Activated CD4-positive, alpha-beta memory T cell treated with anti-CD3 and anti-CD28 coated beads, Interleukin-2, amount 10 ng/mL, durations not matched to agents 7 days and 5 days (primary cell): Measurements from ENCODE around the gene NOP53. TPM values are rescaled to one million over a fixed set of nuclear protein-coding genes. Genes with fewer than 3 reads are reported as not detected.
"Not testable (repeated sequence)": the region's sequence is repeated elsewhere in the genome, so short reads cannot be mapped to it uniquely, and the experiment has no call there.

Experiments
- CTCF ChIA-PET: fragments of 350-600 bp; sonication (Branson Sonifier 250); formaldehyde crosslinking; loops from one replicate; lab custom pipeline; 2021; ENCODE audit warnings: antibody characterized with exemption, inconsistent platforms; lab: Charles Lee
- POLR2A ChIA-PET: fragments of 350-600 bp; sonication (Branson Sonifier 250); formaldehyde crosslinking; loops from one replicate; lab custom pipeline; 2021; ENCODE audit warnings: antibody characterized with exemption; lab: Charles Lee
- DNase-seq: peaks from one replicate; pipeline ENCODE4 v3.0.0-alpha.2; 2020
- H3K27ac Mint-ChIP-seq: one replicate; pipeline ENCODE4 v1.8.0; 2021; ENCODE audit warnings: mild to moderate bottlenecking, mixed read lengths
- H3K27me3 Mint-ChIP-seq: one replicate; pipeline ENCODE4 v1.8.0; 2021; ENCODE audit warnings: mixed read lengths
- H3K36me3 Mint-ChIP-seq: one replicate; pipeline ENCODE4 v1.8.0; 2021; ENCODE audit warnings: low read depth, mixed read lengths
- H3K4me1 Mint-ChIP-seq: one replicate; pipeline ENCODE4 v1.8.0; 2021; ENCODE audit warnings: mixed read lengths
- H3K4me3 Mint-ChIP-seq: one replicate; pipeline ENCODE4 v1.8.0; 2021; ENCODE audit warnings: mild to moderate bottlenecking, mixed read lengths
- H3K9me3 Mint-ChIP-seq: one replicate; pipeline ENCODE4 v1.8.0; 2021; ENCODE audit warnings: mixed read lengths
- total RNA-seq, 2 experiments: library from RNA; stranded (reverse); gene quantifications; one replicate each; pipeline ENCODE4 v1.2.3, GENCODE V29; 2021

The NOP53 gene
- total RNA-seq, 2 experiments from 2014 or later, result 257 to 271 TPM

DNA sequence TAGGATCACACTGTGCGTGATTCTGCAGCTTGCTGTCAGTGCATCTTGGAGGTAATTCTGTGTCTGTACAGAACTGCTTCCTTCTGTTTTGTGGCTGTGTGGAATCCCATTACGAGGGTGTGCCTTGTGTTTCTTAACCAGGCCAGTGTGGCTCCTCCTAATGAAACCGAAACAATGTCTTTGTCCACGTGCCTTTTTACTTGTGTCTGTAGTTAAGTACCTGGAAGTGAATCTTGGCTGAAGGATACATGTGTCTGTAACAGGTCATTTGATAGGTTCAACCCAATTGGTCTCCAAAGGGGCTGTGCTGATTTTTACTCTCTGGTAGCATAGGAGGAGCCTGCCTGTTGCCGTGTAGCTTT lies 13.1 kb downstream of the NOP53 start:
- H3K4me1 Mint-ChIP-seq, result no peaks in the 10 kb centered on the region
- DNase-seq, result no peak
- H3K36me3 Mint-ChIP-seq, result peaks cover 40% of the 10 kb centered on the region
- no peaks in the 10 kb centered on the region for H3K9me3 Mint-ChIP-seq
- ChIA-PET CTCF (interaction anchor here (1.1 kb wide), 1 partner anchor 21 kb away, joined by 5 read pairs; no protein-coding TSS in a partner anchor), POLR2A (interaction anchor here (0.6 to 1.3 kb wide), 2 partner anchors 9 to 410 kb away, joined by 5 to 6 read pairs; no protein-coding TSS in a partner anchor)
- H3K4me3 Mint-ChIP-seq, result no peak overlapping the region
- no peaks in the 10 kb centered on the region for H3K27me3 Mint-ChIP-seq
- no peak overlapping the region for H3K27ac Mint-ChIP-seq

- no peaks in the 10 kb centered on the region for H3K9me3 Mint-ChIP-seq
- ChIA-PET POLR2A (no interaction called here), CTCF (no interaction called here)
- no peaks in the 10 kb centered on the region for H3K4me1 Mint-ChIP-seq
- H3K36me3 Mint-ChIP-seq, result peaks cover 32% of the 10 kb centered on the region
- H3K4me3 Mint-ChIP-seq, result no peak overlapping the region
- no peak overlapping the region for H3K27ac Mint-ChIP-seq
- H3K27me3 Mint-ChIP-seq, result no peaks in the 10 kb centered on the region
- no peak for DNase-seq
Observed at GRCh38 chr19:47760632-47760999, 15.3 kb downstream of the NOP53 start.

- H3K36me3 Mint-ChIP-seq, result peaks cover 26% of the 10 kb centered on the region
- H3K27me3 Mint-ChIP-seq, result no peaks in the 10 kb centered on the region
- no peaks in the 10 kb centered on the region for H3K4me1 Mint-ChIP-seq
- H3K4me3 Mint-ChIP-seq, result no peak overlapping the region
- no peak for DNase-seq
- no peak overlapping the region for H3K27ac Mint-ChIP-seq
- H3K9me3 Mint-ChIP-seq, result no peaks in the 10 kb centered on the region
- POLR2A ChIA-PET, result no interaction called here
- CTCF ChIA-PET, result no interaction called here
Observed at GRCh38 chr19:47761566-47761965, 16.2 kb downstream of the NOP53 start.

DNA sequence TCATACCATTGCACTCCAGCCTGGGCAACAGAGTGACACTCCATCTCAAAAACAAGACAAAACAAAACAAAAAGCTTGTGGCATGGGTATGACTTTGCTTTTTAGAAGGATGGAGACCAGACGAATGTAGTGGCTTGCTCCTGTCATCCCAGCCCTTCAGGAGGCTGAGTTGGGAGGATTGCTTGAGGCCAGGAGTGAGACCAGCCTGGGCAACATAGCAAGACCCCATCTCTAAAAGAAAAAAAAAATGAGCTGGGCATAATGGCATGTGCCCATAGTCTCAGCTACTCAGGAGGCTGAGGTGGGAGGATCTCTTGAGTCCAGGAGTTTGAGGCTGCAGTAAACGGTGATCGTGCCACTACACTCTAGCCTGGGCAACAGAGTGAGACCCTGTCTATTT lies 16.8 kb downstream of the NOP53 start:
- Mint-ChIP-seq H3K9me3 (no peaks in the 10 kb centered on the region), H3K4me3 (no peak overlapping the region), H3K4me1 (no peaks in the 10 kb centered on the region), H3K27ac (no peak overlapping the region), H3K27me3 (no peaks in the 10 kb centered on the region), H3K36me3 (peaks cover 20% of the 10 kb centered on the region)
- ChIA-PET CTCF (no interaction called here), POLR2A (no interaction called here)
- DNase-seq, result no peak

DNA sequence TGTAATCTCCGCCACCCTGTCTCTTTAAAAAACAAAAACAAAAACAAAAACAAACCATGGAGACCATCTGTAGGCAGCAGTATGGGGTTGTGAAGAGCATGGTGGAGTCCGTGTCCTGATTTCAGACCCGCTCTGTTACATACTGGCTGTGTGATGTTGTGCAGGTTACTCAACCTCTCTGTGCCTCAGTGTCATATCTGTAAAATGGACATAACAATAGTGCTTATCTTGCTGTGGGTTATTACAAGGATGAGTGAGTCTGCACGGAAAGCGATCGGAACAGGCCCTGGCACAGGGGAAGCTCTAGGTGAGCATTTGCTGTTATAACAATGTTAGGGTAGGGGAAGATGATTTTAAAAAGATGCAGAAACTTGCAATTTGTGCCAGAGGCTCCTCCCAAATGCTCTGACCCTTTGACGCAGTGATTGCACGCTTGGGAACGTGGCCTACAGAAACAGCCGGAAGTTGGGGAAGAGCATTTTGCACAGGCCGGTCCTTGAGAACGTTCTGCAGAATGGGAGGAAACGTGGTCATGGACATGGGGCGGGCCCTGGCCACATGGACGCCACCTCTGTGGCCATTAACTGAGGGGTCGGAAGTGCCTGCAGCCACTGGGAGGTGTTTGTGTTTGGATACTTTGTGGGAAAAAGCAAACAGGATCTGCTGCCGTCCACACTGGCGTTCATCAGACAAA lies 17.4 kb downstream of the NOP53 start:
- no peak overlapping the region for H3K27ac Mint-ChIP-seq
- peaks cover 14% of the 10 kb centered on the region for H3K36me3 Mint-ChIP-seq
- ChIA-PET CTCF (no interaction called here), POLR2A (no interaction called here)
- no peaks in the 10 kb centered on the region for H3K27me3 Mint-ChIP-seq
- H3K9me3 Mint-ChIP-seq, result no peaks in the 10 kb centered on the region
- no peak overlapping the region for H3K4me3 Mint-ChIP-seq
- no peaks in the 10 kb centered on the region for H3K4me1 Mint-ChIP-seq
- DNase-seq, result no peak

DNA sequence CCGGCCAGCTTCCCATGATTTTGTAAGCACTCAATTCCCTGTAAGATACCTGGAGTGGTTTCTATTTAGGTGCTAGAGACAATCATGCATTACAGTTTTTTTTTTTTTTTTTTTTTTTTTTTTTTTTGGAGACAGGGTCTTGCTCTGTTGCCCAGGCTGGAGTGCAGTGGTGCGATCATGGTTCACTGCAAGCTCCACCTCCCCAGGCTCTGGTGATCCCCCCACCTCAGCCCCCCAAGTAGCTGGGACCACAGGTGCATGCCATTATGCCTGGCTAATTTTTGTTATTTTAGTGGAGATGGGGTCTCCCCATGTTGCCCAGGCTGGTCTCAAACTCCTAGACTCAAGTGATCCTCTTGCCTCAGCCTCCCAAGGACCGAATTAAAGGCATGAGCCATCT lies 19.4 kb downstream of the NOP53 start:
- ChIA-PET CTCF (interaction anchor here (1.0 to 1.3 kb wide), 2 partner anchors 26 to 27 kb away, joined by 3 to 4 read pairs; no protein-coding TSS in a partner anchor), POLR2A (interaction anchor here (0.8 kb wide), 1 partner anchor 19 kb away, joined by 3 read pairs; the partner anchor contains the start of gene NOP53)
- not testable (repeated sequence) for H3K27me3 Mint-ChIP-seq, H3K9me3 Mint-ChIP-seq, H3K4me3 Mint-ChIP-seq, H3K27ac Mint-ChIP-seq, H3K36me3 Mint-ChIP-seq, DNase-seq, H3K4me1 Mint-ChIP-seq

- no peaks in the 10 kb centered on the region for H3K4me1 Mint-ChIP-seq
- H3K27me3 Mint-ChIP-seq, result peaks cover 4% of the 10 kb centered on the region
- ChIA-PET POLR2A (interaction anchor here (0.6 to 1.2 kb wide), 3 partner anchors 20 to 1301 kb away, joined by 3 read pairs; partner anchors contain the start of gene NOP53), CTCF (interaction anchor here (0.6 to 1.3 kb wide), 8 partner anchors 9 to 49 kb away, joined by 3 to 4 read pairs (median 3); no protein-coding TSS in a partner anchor)
- H3K27ac Mint-ChIP-seq, result no peak overlapping the region
- H3K4me3 Mint-ChIP-seq, result no peak overlapping the region
- H3K9me3 Mint-ChIP-seq, result no peaks in the 10 kb centered on the region
- peak; percentile 53 for DNase-seq
- no peaks in the 10 kb centered on the region for H3K36me3 Mint-ChIP-seq
Observed at GRCh38 chr19:47765523-47766358, 20.4 kb downstream of the NOP53 start.

GRCh38 chr19:47766359-47766620 lies 20.9 kb downstream of the NOP53 start:
- no peak overlapping the region for H3K27ac Mint-ChIP-seq
- CTCF ChIA-PET, result interaction anchor here (1.2 to 1.6 kb wide), 5 partner anchors 13 to 103 kb away, joined by 3 to 5 read pairs (median 3); no protein-coding TSS in a partner anchor
- peaks cover 4% of the 10 kb centered on the region for H3K27me3 Mint-ChIP-seq
- no peak overlapping the region for H3K4me3 Mint-ChIP-seq
- no peaks in the 10 kb centered on the region for H3K9me3 Mint-ChIP-seq
- no peak for DNase-seq
- H3K36me3 Mint-ChIP-seq, result no peaks in the 10 kb centered on the region
- POLR2A ChIA-PET, result interaction anchor here (1.0 to 1.2 kb wide), 2 partner anchors 10 to 26 kb away, joined by 3 read pairs; no protein-coding TSS in a partner anchor
- no peaks in the 10 kb centered on the region for H3K4me1 Mint-ChIP-seq

DNA sequence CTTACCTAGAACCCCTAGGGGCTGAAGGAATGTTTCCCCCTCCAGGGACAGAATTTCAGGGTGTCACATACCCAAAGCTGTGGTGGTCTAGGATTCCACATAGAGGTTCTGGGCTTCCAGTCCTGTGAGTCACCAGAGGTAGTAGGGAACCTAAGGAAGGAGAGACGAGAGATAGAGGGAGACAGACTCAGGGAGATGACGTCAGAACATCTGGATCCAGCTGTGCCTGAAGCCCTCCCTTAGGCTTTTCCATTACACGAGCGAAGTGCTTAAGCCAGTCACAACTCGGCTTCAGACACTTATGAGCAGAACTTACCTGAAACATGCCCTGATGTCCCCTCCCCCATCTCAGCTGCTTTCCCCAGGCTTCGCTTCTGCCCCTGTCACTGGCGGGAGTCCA lies 21.3 kb downstream of the NOP53 start:
- no peak overlapping the region for H3K4me3 Mint-ChIP-seq
- no peaks in the 10 kb centered on the region for H3K9me3 Mint-ChIP-seq
- no peaks in the 10 kb centered on the region for H3K36me3 Mint-ChIP-seq
- peaks cover 4% of the 10 kb centered on the region for H3K27me3 Mint-ChIP-seq
- no peak overlapping the region for H3K27ac Mint-ChIP-seq
- no peak for DNase-seq
- CTCF ChIA-PET, result interaction anchor here (1.2 to 1.6 kb wide), 3 partner anchors 21 to 103 kb away, joined by 3 to 5 read pairs (median 3); no protein-coding TSS in a partner anchor
- no peaks in the 10 kb centered on the region for H3K4me1 Mint-ChIP-seq
- POLR2A ChIA-PET, result interaction anchor here (1.0 to 1.2 kb wide), 2 partner anchors 9 to 26 kb away, joined by 3 read pairs; no protein-coding TSS in a partner anchor

DNA sequence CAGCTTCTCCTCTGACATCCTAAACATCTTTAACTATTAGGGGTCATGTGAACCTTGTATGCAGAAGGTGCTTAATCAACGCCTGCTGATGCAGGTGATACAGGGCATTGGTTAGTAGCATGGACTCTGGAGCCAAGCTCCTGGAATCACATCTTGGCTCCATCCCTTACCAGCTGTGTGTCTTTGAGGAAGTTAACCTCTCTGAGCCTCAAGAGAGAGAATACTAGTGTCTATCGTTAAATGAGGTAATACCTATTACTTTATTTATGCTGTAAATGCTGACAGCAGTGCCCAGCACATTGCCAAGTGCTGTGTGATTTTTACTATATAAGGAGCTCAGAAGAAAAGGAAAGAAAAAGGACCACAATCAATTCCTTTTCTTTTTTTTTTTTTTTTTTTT lies 22.0 kb downstream of the NOP53 start:
- Mint-ChIP-seq H3K4me3 (no peak overlapping the region), H3K36me3 (no peaks in the 10 kb centered on the region), H3K9me3 (no peaks in the 10 kb centered on the region), H3K4me1 (no peaks in the 10 kb centered on the region), H3K27ac (no peak overlapping the region), H3K27me3 (peaks cover 4% of the 10 kb centered on the region)
- no peak for DNase-seq
- ChIA-PET POLR2A (interaction anchor here (1.0 to 1.4 kb wide), 3 partner anchors 9 to 27 kb away, joined by 3 to 6 read pairs (median 3); no protein-coding TSS in a partner anchor), CTCF (interaction anchor here (1.0 to 1.6 kb wide), 5 partner anchors 8 to 102 kb away, joined by 3 to 5 read pairs (median 3); partner anchors contain the start of gene NOP53)

- CTCF ChIA-PET, result interaction anchor here (1.4 kb wide), 1 partner anchor 9 kb away, joined by 3 read pairs; no protein-coding TSS in a partner anchor
- no peak for DNase-seq
- no peaks in the 10 kb centered on the region for H3K36me3 Mint-ChIP-seq
- no peaks in the 10 kb centered on the region for H3K9me3 Mint-ChIP-seq
- POLR2A ChIA-PET, result interaction anchor here (1.4 kb wide), 1 partner anchor 10 kb away, joined by 6 read pairs; no protein-coding TSS in a partner anchor
- H3K4me3 Mint-ChIP-seq, result no peak overlapping the region
- H3K27ac Mint-ChIP-seq, result no peak overlapping the region
- H3K4me1 Mint-ChIP-seq, result no peaks in the 10 kb centered on the region
- H3K27me3 Mint-ChIP-seq, result peaks cover 4% of the 10 kb centered on the region
Observed at GRCh38 chr19:47768604-47769003, 23.3 kb downstream of the NOP53 start.

DNA sequence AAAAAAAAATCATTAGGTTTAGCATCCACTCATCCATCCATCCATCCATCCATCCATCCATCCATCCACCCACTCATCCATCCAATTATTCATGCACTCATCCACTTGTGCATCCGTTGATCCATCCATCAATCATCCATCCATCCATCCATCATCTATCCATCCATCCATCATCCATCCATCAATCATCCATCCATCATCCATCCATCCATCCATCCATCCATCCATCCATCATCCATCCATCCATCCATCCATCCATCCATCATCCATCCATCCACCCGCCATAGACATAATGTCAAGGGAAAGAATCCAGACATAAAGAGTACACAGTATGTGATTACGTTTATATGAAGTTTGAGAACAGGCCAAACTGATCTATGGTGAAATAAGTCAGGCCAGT lies 24.2 kb downstream of the NOP53 start:
- no peak for DNase-seq
- H3K27ac Mint-ChIP-seq, result no peak overlapping the region
- no peaks in the 10 kb centered on the region for H3K4me1 Mint-ChIP-seq
- H3K36me3 Mint-ChIP-seq, result no peaks in the 10 kb centered on the region
- peaks cover 4% of the 10 kb centered on the region for H3K27me3 Mint-ChIP-seq
- POLR2A ChIA-PET, result no interaction called here
- H3K9me3 Mint-ChIP-seq, result no peaks in the 10 kb centered on the region
- no peak overlapping the region for H3K4me3 Mint-ChIP-seq
- CTCF ChIA-PET, result no interaction called here

DNA sequence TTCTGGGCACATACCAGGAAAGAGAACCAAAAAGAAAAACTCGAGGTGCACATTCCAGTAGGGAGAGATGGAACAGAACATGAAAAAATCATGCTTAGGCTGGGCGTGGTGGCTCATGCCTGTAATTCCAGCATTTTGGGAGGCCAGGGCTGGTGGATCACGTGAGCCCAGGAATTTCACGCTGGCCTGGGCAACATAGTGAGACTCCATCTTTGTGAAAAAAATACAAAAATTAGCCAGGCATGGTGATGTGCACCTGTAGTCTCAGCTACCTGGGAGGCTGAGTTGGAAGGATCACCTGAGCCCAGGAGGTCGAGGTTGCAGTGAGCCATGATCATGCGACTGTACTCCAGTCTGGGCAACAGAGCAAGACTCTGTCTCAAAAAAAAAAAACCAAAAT lies 25.9 kb downstream of the NOP53 start:
- POLR2A ChIA-PET, result not testable (repeated sequence)

More for the DNA sequence above, 25.9 kb downstream of the NOP53 start:
- DNase-seq, H3K27ac Mint-ChIP-seq, H3K4me1 Mint-ChIP-seq, CTCF ChIA-PET, H3K4me3 Mint-ChIP-seq, H3K27me3 Mint-ChIP-seq, H3K36me3 Mint-ChIP-seq, H3K9me3 Mint-ChIP-seq: not testable (repeated sequence)
